CD4-positive, alpha-beta T cell (primary cell): ENCODE data around the gene SEMA4D. TPM values are rescaled to one million over a fixed set of nuclear protein-coding genes. Genes with fewer than 3 reads are reported as not detected.
A peak's percentile ranks its signal among the peaks of the same experiment; 100 is the strongest.
"Not testable (repeated sequence)": the region's sequence is repeated elsewhere in the genome, so short reads cannot be mapped to it uniquely, and the experiment has no call there.

Source experiments
- ATAC-seq: fragments of 200-7000 bp; cut with Tn5 transposase; one replicate; pipeline ENCODE4 v1.10.0; 2022; ENCODE audit warnings: mild to moderate bottlenecking; ENCODE audit not compliant: poor library complexity
- CTCF ChIA-PET: fragments of 350-600 bp; sonication (Branson Sonifier 250); formaldehyde crosslinking; loops from one replicate; lab custom pipeline; 2021; ENCODE audit warnings: antibody characterized with exemption, inconsistent platforms; lab: Charles Lee
- POLR2A ChIA-PET: fragments of 350-600 bp; sonication (Branson Sonifier 250); formaldehyde crosslinking; loops from one replicate; lab custom pipeline; 2021; ENCODE audit warnings: antibody characterized with exemption, inconsistent platforms; lab: Charles Lee
- DNase-seq, 14 experiments: peaks; one replicate each; pipeline ENCODE4 v3.0.0-alpha.2; 2013 to 2020; ENCODE audit warnings: mixed read lengths in 2 of 14
- H3K27ac ChIP-seq, 2 donors: one replicate each; pipeline versions ENCODE4 v1.5.1 to v1.7.0; 2013; ENCODE audit warnings: low read length in 2 of 2, low read depth in 1 of 2, mild to moderate bottlenecking in 1 of 2
- H3K27me3 ChIP-seq, 2 experiments: 1 replicate in 1 of 2; 2 replicates in 1 of 2; pipeline versions ENCODE4 v1.6.1 to v1.7.0; 2013; ENCODE audit warnings: low read length in 2 of 2, control low read depth in 1 of 2, mild to moderate bottlenecking in 1 of 2, moderate library complexity in 1 of 2; ENCODE audit not compliant: insufficient read depth in 2 of 2, control insufficient read depth in 1 of 2
- H3K36me3 ChIP-seq: one replicate; pipeline ENCODE4 v1.6.1; 2013; ENCODE audit warnings: low read length, control low read depth; ENCODE audit not compliant: insufficient read depth
- H3K4me1 ChIP-seq: one replicate; pipeline ENCODE4 v1.6.1; 2013; ENCODE audit warnings: low read length, control low read depth; ENCODE audit not compliant: insufficient read depth
- H3K4me3 ChIP-seq: one replicate; pipeline ENCODE4 v1.5.1; 2013; ENCODE audit warnings: mild to moderate bottlenecking, low read length, moderate library complexity
- H3K9me3 ChIP-seq, 2 experiments: 1 replicate in 1 of 2; 2 replicates in 1 of 2; pipeline versions ENCODE4 v1.6.1 to v1.7.0; 2013; ENCODE audit warnings: low read length in 2 of 2, mild to moderate bottlenecking in 2 of 2, control low read depth in 1 of 2, moderate library complexity in 1 of 2; ENCODE audit not compliant: control insufficient read depth in 1 of 2, insufficient read depth in 1 of 2
- H3K27ac Mint-ChIP-seq: one replicate; pipeline ENCODE4 v1.8.0; 2020; ENCODE audit warnings: mixed read lengths
- H3K27me3 Mint-ChIP-seq: one replicate; pipeline ENCODE4 v1.8.0; 2021; ENCODE audit warnings: mixed read lengths
- H3K36me3 Mint-ChIP-seq: one replicate; pipeline ENCODE4 v1.8.0; 2021; ENCODE audit warnings: low read depth, mixed read lengths
- H3K4me1 Mint-ChIP-seq: one replicate; pipeline ENCODE4 v1.8.0; 2021; ENCODE audit warnings: low read depth, mixed read lengths
- H3K4me3 Mint-ChIP-seq: one replicate; pipeline ENCODE4 v1.8.0; 2020; ENCODE audit warnings: mild to moderate bottlenecking, mixed read lengths
- H3K9me3 Mint-ChIP-seq: one replicate; pipeline ENCODE4 v1.8.0; 2020; ENCODE audit warnings: mixed read lengths
- CTCF ChIP-seq: fragments of 200-600 bp; IDR thresholded peaks from one replicate; pipeline ENCODE4 v1.8.0; 2022; ENCODE audit warnings: antibody characterized with exemption, mild to moderate bottlenecking
- intact Hi-C, 2 experiments: fragments of 100-400 bp; cut with DNase I in 1 of 2; cut with micrococcal nuclease in 1 of 2; formaldehyde crosslinking; loops; one replicate each; pipeline versions ENCODE4 v1.15.1 to v1.9.0; 2023 to 2025; cut with DNase I, micrococcal nuclease
- total RNA-seq, 174 experiments: library from RNA in 2 of 174; stranded (reverse) in 2 of 174; gene quantifications; one replicate each; pipeline ENCODE4 v1.2.3 and lab custom pipeline; 2021 to 2026

The SEMA4D gene
- total RNA-seq, 2 experiments from 2014 or later: 399 to 430 TPM

GRCh38 chr9:89372979-89373378 lies 124.9 kb downstream of the SEMA4D start:
- H3K27ac ChIP-seq: no peak overlapping the region
- peak overlapping the region; percentile 71 for H3K27ac Mint-ChIP-seq
- CTCF ChIA-PET: no interaction called here
- no peak overlapping the region for H3K4me3 ChIP-seq
- POLR2A ChIA-PET: interaction anchor here (0.7 to 1.4 kb wide), 3 partner anchors 9 to 176 kb away, joined by 3 read pairs; no protein-coding TSS in a partner anchor
- H3K27me3 ChIP-seq: no peaks in the 10 kb centered on the region
- intact Hi-C loops: no loop called here
- ATAC-seq (no peak), DNase-seq (no peak)
- H3K4me1 Mint-ChIP-seq: peaks cover 23% of the 10 kb centered on the region
- peaks cover 30% of the 10 kb centered on the region for H3K36me3 ChIP-seq
- peaks cover 52% of the 10 kb centered on the region for H3K4me1 ChIP-seq
- H3K27me3 Mint-ChIP-seq: no peaks in the 10 kb centered on the region
- peaks cover 27% of the 10 kb centered on the region for H3K36me3 Mint-ChIP-seq
- H3K9me3 ChIP-seq: peaks cover 0 to 6% of the 10 kb centered on the region in 2 experiments
- TF ChIP-seq CTCF: no peak
- H3K4me3 Mint-ChIP-seq: no peak overlapping the region
- no peaks in the 10 kb centered on the region for H3K9me3 Mint-ChIP-seq

- ChIA-PET CTCF (no interaction called here), POLR2A (interaction anchor here (0.7 to 1.0 kb wide), 2 partner anchors 10 to 177 kb away, joined by 3 read pairs; no protein-coding TSS in a partner anchor)
- peaks cover 20% of the 10 kb centered on the region for H3K36me3 Mint-ChIP-seq
- H3K36me3 ChIP-seq: peaks cover 25% of the 10 kb centered on the region
- H3K27me3 Mint-ChIP-seq: no peaks in the 10 kb centered on the region
- H3K4me3 Mint-ChIP-seq: no peak overlapping the region
- DNase-seq: peak in 12 of 14 experiments; percentile 19 to 78 (median 38)
- intact Hi-C loops: no loop called here
- peaks cover 0 to 6% of the 10 kb centered on the region in 2 experiments for H3K9me3 ChIP-seq
- H3K4me1 Mint-ChIP-seq: peaks cover 23% of the 10 kb centered on the region
- H3K27me3 ChIP-seq: no peaks in the 10 kb centered on the region
- H3K4me3 ChIP-seq: no peak overlapping the region
- peak overlapping the region; percentile 71 for H3K27ac Mint-ChIP-seq
- H3K4me1 ChIP-seq: peaks cover 52% of the 10 kb centered on the region
- TF ChIP-seq CTCF: no peak
- no peaks in the 10 kb centered on the region for H3K9me3 Mint-ChIP-seq
- peak; percentile 60 for ATAC-seq
- peak overlapping the region; percentile 17 to 40 for H3K27ac ChIP-seq
These were observed 125.6 kb downstream of the SEMA4D start for GRCh38 chr9:89372230-89372816.

GRCh38 chr9:89371791-89372190 lies 126.1 kb downstream of the SEMA4D start:
- H3K27me3 ChIP-seq, H3K27ac Mint-ChIP-seq, POLR2A ChIA-PET, intact Hi-C loops, H3K9me3 Mint-ChIP-seq, H3K9me3 ChIP-seq, CTCF ChIA-PET, H3K4me3 Mint-ChIP-seq, H3K4me3 ChIP-seq, DNase-seq, H3K27me3 Mint-ChIP-seq, ATAC-seq: not testable (repeated sequence)
- Mint-ChIP-seq H3K4me1 (peaks cover 23% of the 10 kb centered on the region), H3K36me3 (peaks cover 15% of the 10 kb centered on the region)
- H3K27ac ChIP-seq: peak overlapping the region in 1 of 2 donors; percentile 17
- H3K4me1 ChIP-seq: peaks cover 50% of the 10 kb centered on the region
- peaks cover 20% of the 10 kb centered on the region for H3K36me3 ChIP-seq
